GM11168 (cell line): ENCODE results near the gene XRCC6.
"Not testable (repeated sequence)": the region's sequence is repeated elsewhere in the genome, so short reads cannot be mapped to it uniquely, and the experiment has no call there.

Experiments used
- in situ Hi-C: fragments of 300-500 bp; cut with MboI; formaldehyde crosslinking; loops from one replicate; pipeline ENCODE4 v1.12.0; 2022; ENCODE audit warnings: low sequenced_read_pairs; ENCODE audit not compliant: unreplicated experiment

XRCC6 gene

GRCh38 chr22:41682033-41682807 is 61.1 kb downstream of the XRCC6 start:
- in situ Hi-C loops, result no loop called here

GRCh38 chr22:41683052-41683451 is 62.0 kb downstream of the XRCC6 start:
- in situ Hi-C loops, result no loop called here

- in situ Hi-C loops, result no loop called here
Measured at GRCh38 chr22:41683616-41684015, 62.5 kb downstream of the XRCC6 start.

GRCh38 chr22:41684194-41684593 is 63.1 kb downstream of the XRCC6 start:
- in situ Hi-C loops, result no loop called here

GRCh38 chr22:41686890-41687289 is 65.8 kb downstream of the XRCC6 start:
- in situ Hi-C loops, result not testable (repeated sequence)

GRCh38 chr22:41687901-41688364 is 66.8 kb downstream of the XRCC6 start:
- in situ Hi-C loops, result no loop called here

- in situ Hi-C loops, result no loop called here
Measured at GRCh38 chr22:41688365-41689211, 67.5 kb downstream of the XRCC6 start, which contains the start of gene SNU13. Gene SNU13, minus strand, starts transcription at chr22:41688867. Its CDS starts 71 bp downstream, at chr22:41688796.

GRCh38 chr22:41690476-41690875 is 69.4 kb downstream of the XRCC6 start:
- in situ Hi-C loops, result loop anchor here (10.0 kb wide), 1 partner anchor 94 kb away; no protein-coding TSS in a partner anchor

- in situ Hi-C loops, result loop anchor here (5.0 to 10.0 kb wide), 2 partner anchors 90 to 247 kb away; no protein-coding TSS in a partner anchor
Measured at GRCh38 chr22:41695211-41695610, 74.1 kb downstream of the XRCC6 start.

- in situ Hi-C loops, result loop anchor here (5.0 to 10.0 kb wide), 2 partner anchors 88 to 246 kb away; no protein-coding TSS in a partner anchor
Measured at GRCh38 chr22:41696703-41697102, 75.6 kb downstream of the XRCC6 start.

GRCh38 chr22:41697126-41697775 is 76.2 kb downstream of the XRCC6 start:
- in situ Hi-C loops, result loop anchor here (5.0 to 10.0 kb wide), 2 partner anchors 88 to 245 kb away; no protein-coding TSS in a partner anchor

GRCh38 chr22:41699264-41700107 is 78.4 kb downstream of the XRCC6 start, which contains the start of gene MEI1:
Gene MEI1, plus strand, starts transcription at chr22:41699503. Its CDS starts 36 bp downstream, at chr22:41699539.
- in situ Hi-C loops, result loop anchor here (5.0 to 10.0 kb wide), 2 partner anchors 85 to 243 kb away; no protein-coding TSS in a partner anchor

- in situ Hi-C loops, result no loop called here
Measured at GRCh38 chr22:41700108-41700364, 78.9 kb downstream of the XRCC6 start.

- in situ Hi-C loops, result no loop called here
Measured at GRCh38 chr22:41702763-41703162, 81.7 kb downstream of the XRCC6 start.

- in situ Hi-C loops, result no loop called here
Measured at GRCh38 chr22:41709341-41709740, 88.2 kb downstream of the XRCC6 start.

- in situ Hi-C loops, result no loop called here
Measured at GRCh38 chr22:41713004-41713403, 91.9 kb downstream of the XRCC6 start.
